DOHH2 (cell line): ENCODE results near the gene SLC29A3.

ENCODE experiments used
- H3F3A ChIP-seq: fragments of 200-600 bp; sonication (generic), shearing (Covaris generic); 2 replicates; pipeline ENCODE4 v1.6.0; 2016; ENCODE audit warnings: antibody characterized with exemption, mild to moderate bottlenecking; ENCODE audit not compliant: control insufficient read depth, insufficient read depth
- H3K27ac ChIP-seq: fragments of 200-600 bp; sonication (generic); 2 replicates; pipeline ENCODE4 v1.5.1; 2014; ENCODE audit warnings: low read depth, mild to moderate bottlenecking, low read length, moderate library complexity
- H3K27me3 ChIP-seq: fragments of 200-600 bp; sonication (generic); 2 replicates; pipeline ENCODE4 v1.6.1; 2014; ENCODE audit warnings: mild to moderate bottlenecking, low read length, mixed read lengths; ENCODE audit not compliant: control insufficient read depth
- H3K36me3 ChIP-seq: fragments of 200-600 bp; sonication (generic); 2 replicates; pipeline ENCODE4 v1.6.1; 2014; ENCODE audit warnings: mild to moderate bottlenecking, low read length, moderate library complexity, mixed read lengths; ENCODE audit not compliant: control insufficient read depth
- H3K4me1 ChIP-seq: fragments of 200-600 bp; sonication (generic); 2 replicates; pipeline ENCODE4 v1.6.1; 2014; ENCODE audit warnings: mild to moderate bottlenecking, low read length, mixed read lengths; ENCODE audit not compliant: control insufficient read depth
- H3K4me2 ChIP-seq: fragments of 200-600 bp; sonication (generic); 2 replicates; pipeline ENCODE4 v1.6.0; 2014; ENCODE audit warnings: mild to moderate bottlenecking, low read length, moderate library complexity
- H3K4me3 ChIP-seq: fragments of 200-600 bp; sonication (generic); 2 replicates; pipeline ENCODE4 v1.5.1; 2014; ENCODE audit warnings: mild to moderate bottlenecking, low read length, mixed read lengths
- H3K79me2 ChIP-seq: fragments of 200-600 bp; sonication (generic); 2 replicates; pipeline ENCODE4 v1.6.1; 2014; ENCODE audit warnings: mild to moderate bottlenecking, low read length, mixed read lengths; ENCODE audit not compliant: control insufficient read depth
- H3K9me2 ChIP-seq: fragments of 200-600 bp; sonication (generic); replicated peaks from 2 replicates; pipeline ENCODE4 v1.6.1; 2014; ENCODE audit warnings: mild to moderate bottlenecking, low read length, mixed read lengths; ENCODE audit not compliant: control insufficient read depth
- H3K9me3 ChIP-seq: fragments of 200-600 bp; sonication (generic); 2 replicates; pipeline ENCODE4 v1.6.1; 2014; ENCODE audit warnings: antibody characterized with exemption, low read length, mixed read lengths; ENCODE audit not compliant: control insufficient read depth, insufficient read depth
- H4K20me1 ChIP-seq: fragments of 200-600 bp; sonication (generic); 2 replicates; pipeline ENCODE4 v1.6.0; 2014; ENCODE audit warnings: low read depth, mild to moderate bottlenecking, antibody characterized with exemption, low read length, moderate library complexity; ENCODE audit not compliant: control insufficient read depth, insufficient read depth
- CTCF ChIP-seq: fragments of 200-600 bp; sonication (generic); IDR thresholded peaks from one replicate; pipeline ENCODE4 v1.5.1; 2014; ENCODE audit warnings: antibody characterized with exemption, mild to moderate bottlenecking, low read depth, low read length; ENCODE audit not compliant: poor library complexity, severe bottlenecking
- EZH2phosphoT487 ChIP-seq: fragments of 200-600 bp; sonication (generic); IDR thresholded peaks from 2 replicates; pipeline ENCODE4 v1.6.1; 2017; ENCODE audit warnings: borderline replicate concordance, mild to moderate bottlenecking, antibody characterized with exemption, low read length, moderate library complexity, mixed read lengths

Gene SLC29A3

GRCh38 chr10:71278691-71279588 is 40.1 kb upstream of the SLC29A3 start:
- Histone ChIP-seq H3K9me3 (no peaks in the 10 kb centered on the region), H3K27me3 (no peaks in the 10 kb centered on the region), H3F3A (no peaks in the 10 kb centered on the region), H3K9me2 (no peaks in the 10 kb centered on the region), H3K79me2 (no peaks in the 10 kb centered on the region), H3K4me3 (no peak overlapping the region), H3K27ac (no peak overlapping the region), H3K36me3 (no peaks in the 10 kb centered on the region), H4K20me1 (no peaks in the 10 kb centered on the region), H3K4me2 (no peak overlapping the region), H3K4me1 (no peaks in the 10 kb centered on the region)
- TF ChIP-seq CTCF: no peak
- no peak for TF ChIP-seq EZH2phosphoT487

- Histone ChIP-seq H3K27me3 (no peaks in the 10 kb centered on the region), H3K4me2 (no peak overlapping the region), H3K9me3 (no peaks in the 10 kb centered on the region), H3K9me2 (no peaks in the 10 kb centered on the region), H3K27ac (no peak overlapping the region), H3K4me3 (no peak overlapping the region), H3K36me3 (no peaks in the 10 kb centered on the region), H3K4me1 (no peaks in the 10 kb centered on the region), H3F3A (no peaks in the 10 kb centered on the region), H4K20me1 (no peaks in the 10 kb centered on the region), H3K79me2 (no peaks in the 10 kb centered on the region)
- no peak for TF ChIP-seq CTCF
- no peak for TF ChIP-seq EZH2phosphoT487
These were observed 39.4 kb upstream of the SLC29A3 start for GRCh38 chr10:71279590-71280170.

- no peaks in the 10 kb centered on the region for H3K79me2 ChIP-seq
- H3K27me3 ChIP-seq: no peaks in the 10 kb centered on the region
- no peaks in the 10 kb centered on the region for H4K20me1 ChIP-seq
- H3F3A ChIP-seq: no peaks in the 10 kb centered on the region
- H3K27ac ChIP-seq: no peak overlapping the region
- H3K4me2 ChIP-seq: no peak overlapping the region
- no peaks in the 10 kb centered on the region for H3K9me2 ChIP-seq
- no peak for TF ChIP-seq EZH2phosphoT487
- TF ChIP-seq CTCF: no peak
- no peaks in the 10 kb centered on the region for H3K9me3 ChIP-seq
- H3K4me1 ChIP-seq: no peaks in the 10 kb centered on the region
- H3K4me3 ChIP-seq: no peak overlapping the region
- H3K36me3 ChIP-seq: no peaks in the 10 kb centered on the region
These were observed 38.8 kb upstream of the SLC29A3 start for GRCh38 chr10:71280216-71280615.
